Measurements from ENCODE around the gene TGFBR3.

The TGFBR3 gene

DNA sequence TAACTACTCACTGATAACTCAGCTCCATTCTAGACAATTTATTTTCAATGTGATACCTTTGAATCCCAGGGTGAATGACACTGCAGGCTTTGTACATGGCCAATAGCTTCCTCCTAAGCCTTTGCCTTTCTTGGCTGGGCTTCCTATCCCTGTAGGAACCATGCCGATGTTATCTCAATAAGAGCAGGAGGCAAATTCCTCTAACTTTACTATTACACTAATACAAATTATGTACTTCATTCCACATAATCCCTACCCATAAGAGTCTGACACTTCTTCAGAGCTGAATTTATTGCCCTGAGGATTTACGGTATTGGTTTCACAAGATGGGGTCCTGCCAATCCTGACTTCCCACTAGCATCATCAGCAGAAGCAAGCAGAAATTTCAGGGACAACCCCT is 14.0 kb downstream of the TGFBR3 start:
- Histone ChIP-seq H3K27me3 (ENCODE audit: low read length) (no peaks in the 10 kb centered on the region), H2AFZ (ENCODE audit: low read depth, low read length, severe bottlenecking) (no peak overlapping the region), H3K27ac (ENCODE audit: low read depth, low read length) (no peak overlapping the region), H3K4me3 (ENCODE audit: insufficient read depth, low read length, poor library complexity, severe bottlenecking) (no peak overlapping the region), H3K9me2 (replicated peaks; ENCODE audit: insufficient read depth, low read length) (no peaks in the 10 kb centered on the region), H3K9me3 (ENCODE audit: insufficient read depth, low read length) (no peaks in the 10 kb centered on the region), H3K9ac (ENCODE audit: low read length) (no peak overlapping the region), H4K20me1 (ENCODE audit: low read depth, low read length) (no peaks in the 10 kb centered on the region), H3K4me2 (ENCODE audit: low read depth, low read length, poor library complexity, severe bottlenecking) (no peak overlapping the region), H3K36me3 (ENCODE audit: low read length) (no peaks in the 10 kb centered on the region), H3K79me2 (ENCODE audit: insufficient read depth, low read length) (no peaks in the 10 kb centered on the region), H3F3A (ENCODE audit: insufficient read depth) (no peaks in the 10 kb centered on the region)
- TF ChIP-seq, protein P1, sequence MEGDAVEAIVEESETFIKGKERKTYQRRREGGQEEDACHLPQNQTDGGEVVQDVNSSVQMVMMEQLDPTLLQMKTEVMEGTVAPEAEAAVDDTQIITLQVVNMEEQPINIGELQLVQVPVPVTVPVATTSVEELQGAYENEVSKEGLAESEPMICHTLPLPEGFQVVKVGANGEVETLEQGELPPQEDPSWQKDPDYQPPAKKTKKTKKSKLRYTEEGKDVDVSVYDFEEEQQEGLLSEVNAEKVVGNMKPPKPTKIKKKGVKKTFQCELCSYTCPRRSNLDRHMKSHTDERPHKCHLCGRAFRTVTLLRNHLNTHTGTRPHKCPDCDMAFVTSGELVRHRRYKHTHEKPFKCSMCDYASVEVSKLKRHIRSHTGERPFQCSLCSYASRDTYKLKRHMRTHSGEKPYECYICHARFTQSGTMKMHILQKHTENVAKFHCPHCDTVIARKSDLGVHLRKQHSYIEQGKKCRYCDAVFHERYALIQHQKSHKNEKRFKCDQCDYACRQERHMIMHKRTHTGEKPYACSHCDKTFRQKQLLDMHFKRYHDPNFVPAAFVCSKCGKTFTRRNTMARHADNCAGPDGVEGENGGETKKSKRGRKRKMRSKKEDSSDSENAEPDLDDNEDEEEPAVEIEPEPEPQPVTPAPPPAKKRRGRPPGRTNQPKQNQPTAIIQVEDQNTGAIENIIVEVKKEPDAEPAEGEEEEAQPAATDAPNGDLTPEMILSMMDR (IDR thresholded peaks at IDR 0.05; ENCODE audit: insufficient read depth, low read length, poor library complexity, severe bottlenecking): no peak
- TF ChIP-seq EZH2phosphoT487 (conservative IDR thresholded peaks at IDR 0.05; ENCODE audit: low read length): no peak

DNA sequence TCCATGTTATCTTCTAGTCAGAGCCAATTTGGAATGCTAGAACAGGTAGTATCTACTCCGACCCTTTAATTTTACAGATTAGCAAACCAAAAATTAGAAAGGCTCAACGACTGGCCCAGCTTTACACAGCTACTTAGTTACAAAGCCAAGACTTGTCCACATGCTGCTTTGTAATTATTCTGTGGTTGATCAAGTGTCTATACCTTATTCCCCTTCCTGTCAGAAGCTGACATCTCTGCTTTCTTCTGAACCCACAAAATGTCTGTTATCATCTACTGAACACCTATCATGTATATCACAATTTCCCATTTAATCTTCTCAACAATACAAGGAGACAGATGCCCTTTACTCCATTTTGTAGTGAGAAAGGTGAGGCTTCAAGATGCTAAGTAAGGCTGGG is 15.6 kb downstream of the TGFBR3 start:
- Histone ChIP-seq H4K20me1 (ENCODE audit: low read depth, low read length) (no peaks in the 10 kb centered on the region), H3K9ac (ENCODE audit: low read length) (no peak overlapping the region)
- TF ChIP-seq, protein P1 (IDR thresholded peaks at IDR 0.05; ENCODE audit: insufficient read depth, low read length, poor library complexity, severe bottlenecking): no peak
- no peak for TF ChIP-seq EZH2phosphoT487 (conservative IDR thresholded peaks at IDR 0.05; ENCODE audit: low read length)

DNA sequence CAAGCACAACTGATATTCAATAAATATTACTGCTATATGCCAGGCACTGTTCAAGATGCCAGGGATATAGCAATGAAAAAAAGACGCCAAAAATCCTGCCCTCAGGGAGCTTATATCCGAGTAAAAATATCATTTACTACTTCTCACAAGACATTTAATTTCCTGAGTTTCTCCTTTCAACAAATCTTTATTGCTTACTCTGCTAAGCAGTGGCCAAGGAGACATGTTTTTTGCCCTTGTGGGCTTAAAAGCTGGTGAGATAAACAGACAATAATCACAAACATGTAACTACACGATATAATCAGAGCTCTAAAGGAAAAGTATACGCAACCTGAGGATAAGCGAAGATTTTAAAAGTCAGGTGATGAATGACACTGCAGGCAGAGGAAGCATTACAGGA is 19.5 kb downstream of the TGFBR3 start:
- H3K36me3 ChIP-seq (ENCODE audit: low read length): no peaks in the 10 kb centered on the region
- no peaks in the 10 kb centered on the region for H4K20me1 ChIP-seq (ENCODE audit: low read depth, low read length)

More for the DNA sequence above, 15.6 kb downstream of the TGFBR3 start:
- H3K9me3 ChIP-seq (ENCODE audit: insufficient read depth, low read length): no peaks in the 10 kb centered on the region
- H3K36me3 ChIP-seq (ENCODE audit: low read length): no peaks in the 10 kb centered on the region
- no peak overlapping the region for H2AFZ ChIP-seq (ENCODE audit: low read depth, low read length, severe bottlenecking)
- no peaks in the 10 kb centered on the region for H3K27me3 ChIP-seq (ENCODE audit: low read length)
- no peak overlapping the region for H3K4me2 ChIP-seq (ENCODE audit: low read depth, low read length, poor library complexity, severe bottlenecking)
- H3K9me2 ChIP-seq (replicated peaks; ENCODE audit: insufficient read depth, low read length): no peaks in the 10 kb centered on the region
- no peak overlapping the region for H3K27ac ChIP-seq (ENCODE audit: low read depth, low read length)
- H3K79me2 ChIP-seq (ENCODE audit: insufficient read depth, low read length): no peaks in the 10 kb centered on the region
- no peak overlapping the region for H3K4me3 ChIP-seq (ENCODE audit: insufficient read depth, low read length, poor library complexity, severe bottlenecking)
- H3F3A ChIP-seq (ENCODE audit: insufficient read depth): no peaks in the 10 kb centered on the region

More for the DNA sequence above, 19.5 kb downstream of the TGFBR3 start:
- Histone ChIP-seq H2AFZ (ENCODE audit: low read depth, low read length, severe bottlenecking) (no peak overlapping the region), H3K27ac (ENCODE audit: low read depth, low read length) (no peak overlapping the region), H3K27me3 (ENCODE audit: low read length) (no peaks in the 10 kb centered on the region), H3F3A (ENCODE audit: insufficient read depth) (no peaks in the 10 kb centered on the region), H3K4me3 (ENCODE audit: insufficient read depth, low read length, poor library complexity, severe bottlenecking) (no peak overlapping the region), H3K9me3 (ENCODE audit: insufficient read depth, low read length) (no peaks in the 10 kb centered on the region), H3K4me2 (ENCODE audit: low read depth, low read length, poor library complexity, severe bottlenecking) (no peak overlapping the region), H3K79me2 (ENCODE audit: insufficient read depth, low read length) (no peaks in the 10 kb centered on the region), H3K9ac (ENCODE audit: low read length) (no peak overlapping the region), H3K9me2 (replicated peaks; ENCODE audit: insufficient read depth, low read length) (no peaks in the 10 kb centered on the region)
- TF ChIP-seq, protein P1 (IDR thresholded peaks at IDR 0.05; ENCODE audit: insufficient read depth, low read length, poor library complexity, severe bottlenecking): no peak
- no peak for TF ChIP-seq EZH2phosphoT487 (conservative IDR thresholded peaks at IDR 0.05; ENCODE audit: low read length)
